ENCODE data around the gene PTPN2. TPM values are rescaled to one million over a fixed set of nuclear protein-coding genes. Genes with fewer than 3 reads are reported as not detected.

The PTPN2 gene
- total RNA-seq, 4 donors from 2014 or later, result 33.1 to 45.3 (median 37.7) TPM

DNA sequence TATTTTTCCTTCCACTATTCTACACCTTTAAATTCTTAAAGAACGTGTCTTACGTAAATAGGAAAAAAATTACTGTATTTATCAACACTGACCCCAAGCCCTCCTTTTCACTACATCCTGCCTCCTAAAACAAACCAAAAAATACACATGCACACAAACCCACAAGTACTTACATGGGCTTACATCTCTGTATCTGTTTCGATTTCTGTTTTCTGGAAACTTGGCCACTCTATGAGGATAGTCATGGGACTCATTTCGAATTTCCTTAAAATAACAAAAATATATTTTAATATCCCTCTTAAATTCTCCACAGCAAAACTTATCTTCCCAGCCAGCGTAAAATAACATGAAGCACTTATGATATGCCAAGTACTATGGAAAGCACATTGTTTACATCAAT, 25.0 kb downstream of the PTPN2 start:
- no peak for TF ChIP-seq POLR2A (IDR thresholded peaks at IDR 0.05)
- H3K36me3 ChIP-seq, result no peaks in the 10 kb centered on the region
- H3K4me3 ChIP-seq (replicated peaks in 1 of 3), result no peak overlapping the region
- WGBS, 2 donors, result 70 to 83% methylated on average over 5 of the region's 5 CpGs
- no peaks in the 10 kb centered on the region for H3K9me3 ChIP-seq
- no peaks in the 10 kb centered on the region for H3K27me3 ChIP-seq
- no peak for DNase-seq
- intact Hi-C loops (cut with DNase I), result no loop called here
- peaks cover 0 to 15% of the 10 kb centered on the region in 2 donors for H3K4me1 ChIP-seq
- H3K27ac ChIP-seq, result no peak overlapping the region

DNA sequence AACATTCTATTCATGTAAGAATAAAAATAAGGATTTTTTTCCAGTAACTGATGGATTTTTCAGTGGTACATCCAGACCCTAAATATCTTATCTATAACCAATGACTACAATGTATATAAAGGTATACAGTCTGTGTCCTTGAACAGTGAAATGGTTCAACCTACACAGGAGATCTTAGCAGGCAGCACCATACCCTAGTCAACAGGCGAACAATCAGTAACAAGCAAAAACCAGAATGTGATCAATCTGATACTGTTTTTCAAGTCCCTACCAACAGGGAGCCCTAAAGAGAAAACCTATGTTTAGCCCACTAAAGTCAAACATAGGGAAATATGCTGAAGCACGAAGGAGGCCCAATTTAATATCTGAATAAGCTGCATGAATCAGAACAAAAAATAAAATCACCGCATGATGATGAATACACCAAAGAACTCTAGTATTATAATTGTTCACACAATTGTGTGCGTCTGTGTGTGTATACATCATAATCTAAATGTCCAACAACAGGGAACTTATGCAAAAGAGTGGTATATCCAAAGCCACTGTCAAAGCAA, 26.0 kb downstream of the PTPN2 start:
- 94 to 98% methylated on average over 4 of the region's 4 CpGs for WGBS, 2 donors
- intact Hi-C loops (cut with DNase I), result no loop called here

DNA sequence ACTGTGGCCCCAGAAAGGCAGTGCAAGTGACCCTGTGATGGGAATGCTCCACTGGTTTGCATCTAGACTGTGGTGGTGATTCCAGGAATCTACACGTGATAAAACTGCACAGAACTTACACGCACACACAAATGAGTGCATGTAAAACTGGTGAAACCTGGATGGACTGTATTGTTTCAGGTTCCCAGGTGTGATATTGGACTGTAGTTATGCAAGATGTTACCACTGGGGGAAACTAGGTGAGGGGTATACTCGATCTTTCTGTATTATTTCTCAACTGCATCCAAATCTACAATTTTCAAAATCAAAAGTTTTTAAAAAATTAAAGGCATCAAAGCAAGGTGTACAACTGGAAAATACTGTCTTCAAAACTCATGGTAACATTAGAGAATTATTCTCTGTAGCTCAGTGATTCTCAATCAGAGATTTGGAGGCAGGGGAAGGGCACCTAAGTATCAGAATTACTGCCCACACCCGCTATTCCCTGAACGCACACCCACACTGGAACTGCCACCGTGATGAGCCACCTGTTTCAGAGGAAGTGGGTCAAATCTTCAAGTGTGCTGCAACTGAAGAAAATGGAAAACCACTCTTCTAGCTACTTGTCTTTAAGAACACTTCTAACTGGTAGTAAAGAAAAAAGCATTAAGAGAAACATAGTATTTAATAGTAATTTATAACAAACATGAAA, 26.7 kb downstream of the PTPN2 start:
- Histone ChIP-seq H3K9me3 (no peaks in the 10 kb centered on the region), H3K4me1 (peaks cover 0 to 10% of the 10 kb centered on the region in 2 donors), H3K4me3 (replicated peaks in 1 of 3) (no peak overlapping the region), H3K36me3 (no peaks in the 10 kb centered on the region), H3K27ac (no peak overlapping the region), H3K27me3 (no peaks in the 10 kb centered on the region)
- 61 to 77% methylated on average over 6 of the region's 6 CpGs for WGBS, 2 donors
- DNase-seq, result no peak
- TF ChIP-seq, protein P1, sequence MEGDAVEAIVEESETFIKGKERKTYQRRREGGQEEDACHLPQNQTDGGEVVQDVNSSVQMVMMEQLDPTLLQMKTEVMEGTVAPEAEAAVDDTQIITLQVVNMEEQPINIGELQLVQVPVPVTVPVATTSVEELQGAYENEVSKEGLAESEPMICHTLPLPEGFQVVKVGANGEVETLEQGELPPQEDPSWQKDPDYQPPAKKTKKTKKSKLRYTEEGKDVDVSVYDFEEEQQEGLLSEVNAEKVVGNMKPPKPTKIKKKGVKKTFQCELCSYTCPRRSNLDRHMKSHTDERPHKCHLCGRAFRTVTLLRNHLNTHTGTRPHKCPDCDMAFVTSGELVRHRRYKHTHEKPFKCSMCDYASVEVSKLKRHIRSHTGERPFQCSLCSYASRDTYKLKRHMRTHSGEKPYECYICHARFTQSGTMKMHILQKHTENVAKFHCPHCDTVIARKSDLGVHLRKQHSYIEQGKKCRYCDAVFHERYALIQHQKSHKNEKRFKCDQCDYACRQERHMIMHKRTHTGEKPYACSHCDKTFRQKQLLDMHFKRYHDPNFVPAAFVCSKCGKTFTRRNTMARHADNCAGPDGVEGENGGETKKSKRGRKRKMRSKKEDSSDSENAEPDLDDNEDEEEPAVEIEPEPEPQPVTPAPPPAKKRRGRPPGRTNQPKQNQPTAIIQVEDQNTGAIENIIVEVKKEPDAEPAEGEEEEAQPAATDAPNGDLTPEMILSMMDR (IDR thresholded peaks at IDR 0.05), result no peak
- no peak for TF ChIP-seq POLR2A (IDR thresholded peaks at IDR 0.05)
- intact Hi-C loops (cut with DNase I), result no loop called here

More for the DNA sequence above, 26.0 kb downstream of the PTPN2 start:
- H3K27me3 ChIP-seq, result no peaks in the 10 kb centered on the region
- H3K27ac ChIP-seq, result no peak overlapping the region
- DNase-seq, result no peak
- H3K4me3 ChIP-seq (replicated peaks in 1 of 3), result no peak overlapping the region
- TF ChIP-seq, protein P1 (IDR thresholded peaks at IDR 0.05), result no peak
- TF ChIP-seq POLR2A (IDR thresholded peaks at IDR 0.05), result no peak
- no peaks in the 10 kb centered on the region for H3K9me3 ChIP-seq
- no peaks in the 10 kb centered on the region for H3K36me3 ChIP-seq
- peaks cover 0 to 15% of the 10 kb centered on the region in 2 donors for H3K4me1 ChIP-seq

DNA sequence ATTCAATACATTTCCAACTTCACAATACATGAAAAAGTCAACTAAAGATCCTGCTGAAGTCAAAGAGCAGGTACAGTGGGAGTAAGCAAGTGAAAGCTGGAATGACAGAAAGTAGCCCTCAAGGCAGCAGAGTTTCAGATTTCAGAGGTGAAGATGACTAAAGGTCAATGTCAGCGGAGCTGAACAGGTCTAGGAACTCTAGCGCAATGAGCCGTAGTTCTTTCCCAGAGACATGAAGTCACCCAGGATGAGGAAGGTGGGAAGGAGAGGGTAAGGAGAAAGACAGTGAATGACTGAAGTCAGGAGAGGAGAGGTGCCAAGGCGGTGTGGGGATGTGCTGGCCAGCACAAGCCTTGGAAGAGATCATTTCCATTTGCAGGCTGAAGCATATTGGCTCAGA, 28.1 kb downstream of the PTPN2 start:
- Histone ChIP-seq H3K4me3 (replicated peaks in 1 of 3) (no peak overlapping the region), H3K27me3 (no peaks in the 10 kb centered on the region), H3K36me3 (no peaks in the 10 kb centered on the region), H3K27ac (no peak overlapping the region), H3K4me1 (peaks cover 6% of the 10 kb centered on the region in 2 donors), H3K9me3 (no peaks in the 10 kb centered on the region)
- TF ChIP-seq POLR2A (IDR thresholded peaks at IDR 0.05), result no peak
- TF ChIP-seq, protein P1 (IDR thresholded peaks at IDR 0.05), result no peak
- DNase-seq, result no peak
- intact Hi-C loops (cut with DNase I), result no loop called here
- 95 to 98% methylated on average over 4 of the region's 4 CpGs for WGBS, 2 donors

DNA sequence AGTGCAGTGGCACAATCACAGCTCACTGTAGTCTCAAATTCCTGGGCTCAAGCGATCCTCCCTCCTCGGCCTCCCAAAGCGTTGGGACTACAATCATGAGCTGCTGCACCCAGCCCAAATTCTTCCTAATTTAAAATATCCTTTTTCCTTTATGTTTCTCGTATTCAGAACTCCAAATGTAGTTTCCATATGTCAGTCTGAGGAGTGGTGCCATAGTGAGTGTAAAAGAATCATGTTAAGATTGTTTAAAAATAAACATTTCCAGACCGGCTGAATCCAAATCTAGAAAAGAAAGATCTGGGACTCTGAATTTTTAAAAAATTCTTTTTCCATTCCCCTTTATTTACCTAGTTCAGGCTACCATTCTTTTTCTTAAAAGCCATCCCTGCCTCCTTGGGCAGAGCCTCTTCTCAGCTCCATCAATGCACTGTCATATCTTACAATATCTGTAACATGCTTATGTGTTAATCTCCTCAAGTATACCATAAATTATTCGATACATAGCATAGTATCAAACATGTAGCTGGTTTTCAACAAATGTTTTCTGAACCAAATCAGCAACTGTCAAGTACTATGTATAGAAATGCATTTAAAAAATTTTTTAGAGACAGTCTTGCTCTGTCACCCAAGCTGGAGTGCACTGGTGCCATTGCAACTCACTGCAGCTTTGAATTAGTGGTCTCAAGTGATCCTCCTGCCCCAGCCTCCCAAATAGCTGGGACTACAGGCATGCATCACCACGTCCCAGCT, 31.3 kb downstream of the PTPN2 start:
- Histone ChIP-seq H3K4me3 (replicated peaks in 1 of 3) (no peak overlapping the region), H3K4me1 (peaks cover 6 to 11% of the 10 kb centered on the region in 2 donors), H3K36me3 (no peaks in the 10 kb centered on the region), H3K27ac (no peak overlapping the region), H3K27me3 (no peaks in the 10 kb centered on the region), H3K9me3 (no peaks in the 10 kb centered on the region)
- intact Hi-C loops (cut with DNase I), result no loop called here
- no peak for DNase-seq
- 96 to 98% methylated on average over 7 of the region's 7 CpGs for WGBS, 2 donors
- TF ChIP-seq, protein P1 (IDR thresholded peaks at IDR 0.05), result no peak
- TF ChIP-seq POLR2A (IDR thresholded peaks at IDR 0.05), result no peak
